H1 (cell line): ENCODE results near the gene INHA.

Experiments used
- CHD2 ChIP-seq: IDR thresholded peaks from 2 replicates; pipeline ENCODE4 v1.6.1; 2012; ENCODE audit warnings: low read length, improper control_type of control experiment
- JUND ChIP-seq: IDR thresholded peaks from 2 replicates; pipeline ENCODE4 v1.6.1; 2011; ENCODE audit warnings: mild to moderate bottlenecking, improper control_type of control experiment, low read length
- POLR2A ChIP-seq, 2 experiments: IDR thresholded peaks; 1 replicate in 1 of 2; 2 replicates in 1 of 2; pipeline ENCODE4 v1.6.1; 2011; ENCODE audit warnings: low read depth in 2 of 2, low read length in 2 of 2, mild to moderate bottlenecking in 2 of 2; ENCODE audit errors: control extremely low read depth in 1 of 2
- POLR2AphosphoS5 ChIP-seq: IDR thresholded peaks from 2 replicates; pipeline ENCODE4 v1.6.1; 2011; ENCODE audit warnings: low read depth, low read length
- RAD21 ChIP-seq, 2 experiments: IDR thresholded peaks in 1 of 2; conservative IDR thresholded peaks in 1 of 2; 2 replicates each; pipeline ENCODE4 v1.6.1; 2011; ENCODE audit warnings: low read depth in 2 of 2, low read length in 2 of 2, improper control_type of control experiment in 1 of 2, inconsistent platforms in 1 of 2, mild to moderate bottlenecking in 1 of 2, moderate library complexity in 1 of 2
- SP1 ChIP-seq: IDR thresholded peaks from 2 replicates; pipeline ENCODE4 v1.6.1; 2011; ENCODE audit warnings: low read depth, low read length
- TAF1 ChIP-seq: IDR thresholded peaks from 2 replicates; pipeline ENCODE4 v1.6.1; 2011; ENCODE audit warnings: mild to moderate bottlenecking, low read depth, low read length
- TAF7 ChIP-seq: optimal IDR thresholded peaks from 2 replicates; pipeline ENCODE3; 2011; ENCODE audit warnings: low read depth, mild to moderate bottlenecking, inconsistent platforms, low read length, moderate library complexity, borderline replicate concordance
- YY1 ChIP-seq: IDR thresholded peaks from 2 replicates; pipeline ENCODE4 v1.6.1; 2011; ENCODE audit warnings: low read depth, mild to moderate bottlenecking, low read length
- TF ChIP-seq, protein P1 (sequence below): IDR thresholded peaks from 2 replicates; pipeline ENCODE4 v1.6.1; 2012; ENCODE audit warnings: low read length, inconsistent platforms
- TF ChIP-seq, protein P2 (sequence below), 3 experiments: IDR thresholded peaks; 1 replicate in 2 of 3; 2 replicates in 1 of 3; pipeline versions ENCODE4 v1.5.1 to v1.6.1; 2011; ENCODE audit warnings: low read length in 3 of 3, mild to moderate bottlenecking in 3 of 3, inconsistent platforms in 2 of 3, low read depth in 1 of 3, moderate library complexity in 1 of 3; ENCODE audit not compliant: insufficient read depth in 1 of 3; ENCODE audit errors: control extremely low read depth in 1 of 3
- TF ChIP-seq, protein P3 (sequence below): IDR thresholded peaks from 2 replicates; pipeline ENCODE4 v1.6.1; 2011; ENCODE audit warnings: low read depth, mild to moderate bottlenecking, low read length; ENCODE audit not compliant: insufficient read depth
- TF ChIP-seq, protein P4 (sequence below): IDR thresholded peaks from 2 replicates; pipeline ENCODE4 v1.6.1; 2012; ENCODE audit warnings: inconsistent platforms

DNA sequence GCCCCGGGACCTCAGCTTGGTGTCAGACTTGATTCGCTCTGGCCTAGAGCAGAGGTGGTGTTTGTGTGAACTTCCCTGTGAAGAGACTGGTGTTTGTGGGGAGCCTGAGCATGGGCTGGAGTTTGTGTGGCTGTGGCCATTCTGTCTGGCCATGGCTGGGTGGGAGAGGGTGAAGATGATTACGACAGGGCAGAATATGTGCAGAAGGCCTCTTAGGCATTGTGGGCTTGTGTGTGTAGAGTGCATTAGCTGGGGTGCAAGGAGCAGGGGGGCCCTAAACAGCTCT lies 11.3 kb upstream of the INHA start:
- TF ChIP-seq, protein P1, sequence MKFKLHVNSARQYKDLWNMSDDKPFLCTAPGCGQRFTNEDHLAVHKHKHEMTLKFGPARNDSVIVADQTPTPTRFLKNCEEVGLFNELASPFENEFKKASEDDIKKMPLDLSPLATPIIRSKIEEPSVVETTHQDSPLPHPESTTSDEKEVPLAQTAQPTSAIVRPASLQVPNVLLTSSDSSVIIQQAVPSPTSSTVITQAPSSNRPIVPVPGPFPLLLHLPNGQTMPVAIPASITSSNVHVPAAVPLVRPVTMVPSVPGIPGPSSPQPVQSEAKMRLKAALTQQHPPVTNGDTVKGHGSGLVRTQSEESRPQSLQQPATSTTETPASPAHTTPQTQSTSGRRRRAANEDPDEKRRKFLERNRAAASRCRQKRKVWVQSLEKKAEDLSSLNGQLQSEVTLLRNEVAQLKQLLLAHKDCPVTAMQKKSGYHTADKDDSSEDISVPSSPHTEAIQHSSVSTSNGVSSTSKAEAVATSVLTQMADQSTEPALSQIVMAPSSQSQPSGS: no peak
- TF ChIP-seq, protein P2, sequence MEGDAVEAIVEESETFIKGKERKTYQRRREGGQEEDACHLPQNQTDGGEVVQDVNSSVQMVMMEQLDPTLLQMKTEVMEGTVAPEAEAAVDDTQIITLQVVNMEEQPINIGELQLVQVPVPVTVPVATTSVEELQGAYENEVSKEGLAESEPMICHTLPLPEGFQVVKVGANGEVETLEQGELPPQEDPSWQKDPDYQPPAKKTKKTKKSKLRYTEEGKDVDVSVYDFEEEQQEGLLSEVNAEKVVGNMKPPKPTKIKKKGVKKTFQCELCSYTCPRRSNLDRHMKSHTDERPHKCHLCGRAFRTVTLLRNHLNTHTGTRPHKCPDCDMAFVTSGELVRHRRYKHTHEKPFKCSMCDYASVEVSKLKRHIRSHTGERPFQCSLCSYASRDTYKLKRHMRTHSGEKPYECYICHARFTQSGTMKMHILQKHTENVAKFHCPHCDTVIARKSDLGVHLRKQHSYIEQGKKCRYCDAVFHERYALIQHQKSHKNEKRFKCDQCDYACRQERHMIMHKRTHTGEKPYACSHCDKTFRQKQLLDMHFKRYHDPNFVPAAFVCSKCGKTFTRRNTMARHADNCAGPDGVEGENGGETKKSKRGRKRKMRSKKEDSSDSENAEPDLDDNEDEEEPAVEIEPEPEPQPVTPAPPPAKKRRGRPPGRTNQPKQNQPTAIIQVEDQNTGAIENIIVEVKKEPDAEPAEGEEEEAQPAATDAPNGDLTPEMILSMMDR (IDR thresholded peaks at IDR 0.05; ENCODE audit: control extremely low read depth in 1 of 3, insufficient read depth in 1 of 3, low read depth in 1 of 3, low read length in 3 of 3): no peak
- TF ChIP-seq POLR2A (IDR thresholded peaks at IDR 0.05; ENCODE audit: control extremely low read depth in 1 of 2, low read depth in 2 of 2, low read length in 2 of 2): no peak; a peak in 1 of 3 replicates
- no peak for TF ChIP-seq TAF1
- no peak for TF ChIP-seq TAF7
- TF ChIP-seq, protein P3, sequence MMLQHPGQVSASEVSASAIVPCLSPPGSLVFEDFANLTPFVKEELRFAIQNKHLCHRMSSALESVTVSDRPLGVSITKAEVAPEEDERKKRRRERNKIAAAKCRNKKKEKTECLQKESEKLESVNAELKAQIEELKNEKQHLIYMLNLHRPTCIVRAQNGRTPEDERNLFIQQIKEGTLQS: no peak
- TF ChIP-seq POLR2AphosphoS5: no peak
- TF ChIP-seq JUND: no peak
- no peak for TF ChIP-seq RAD21 (IDR thresholded peaks at IDR 0.05 in 1 of 2, conservative IDR thresholded peaks at IDR 0.05 in 1 of 2; ENCODE audit: low read depth in 2 of 2, low read length in 2 of 2)
- TF ChIP-seq CHD2: no peak
- no peak for TF ChIP-seq YY1
- TF ChIP-seq, protein P4, sequence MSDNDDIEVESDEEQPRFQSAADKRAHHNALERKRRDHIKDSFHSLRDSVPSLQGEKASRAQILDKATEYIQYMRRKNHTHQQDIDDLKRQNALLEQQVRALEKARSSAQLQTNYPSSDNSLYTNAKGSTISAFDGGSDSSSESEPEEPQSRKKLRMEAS: no peak
- no peak for TF ChIP-seq SP1
